Fibroblast of pulmonary artery (primary cell): Measurements from ENCODE around the gene SERPINA3.

Experiments
- DNase-seq: peaks from one replicate; pipeline ENCODE4 v3.0.0-alpha.2; 2010; ENCODE audit warnings: low read depth
- H3K4me3 ChIP-seq: replicated peaks from 2 replicates; pipeline ENCODE4 v1.5.1; 2011; ENCODE audit warnings: low read depth, mild to moderate bottlenecking, control low read depth, low read length, moderate library complexity
- TF ChIP-seq, protein P1 (sequence below): IDR thresholded peaks from 2 replicates; pipeline ENCODE4 v1.5.1; 2011; ENCODE audit warnings: mild to moderate bottlenecking, control low read depth, low read length, inconsistent platforms; ENCODE audit errors: missing control alignments

Gene SERPINA3

DNA sequence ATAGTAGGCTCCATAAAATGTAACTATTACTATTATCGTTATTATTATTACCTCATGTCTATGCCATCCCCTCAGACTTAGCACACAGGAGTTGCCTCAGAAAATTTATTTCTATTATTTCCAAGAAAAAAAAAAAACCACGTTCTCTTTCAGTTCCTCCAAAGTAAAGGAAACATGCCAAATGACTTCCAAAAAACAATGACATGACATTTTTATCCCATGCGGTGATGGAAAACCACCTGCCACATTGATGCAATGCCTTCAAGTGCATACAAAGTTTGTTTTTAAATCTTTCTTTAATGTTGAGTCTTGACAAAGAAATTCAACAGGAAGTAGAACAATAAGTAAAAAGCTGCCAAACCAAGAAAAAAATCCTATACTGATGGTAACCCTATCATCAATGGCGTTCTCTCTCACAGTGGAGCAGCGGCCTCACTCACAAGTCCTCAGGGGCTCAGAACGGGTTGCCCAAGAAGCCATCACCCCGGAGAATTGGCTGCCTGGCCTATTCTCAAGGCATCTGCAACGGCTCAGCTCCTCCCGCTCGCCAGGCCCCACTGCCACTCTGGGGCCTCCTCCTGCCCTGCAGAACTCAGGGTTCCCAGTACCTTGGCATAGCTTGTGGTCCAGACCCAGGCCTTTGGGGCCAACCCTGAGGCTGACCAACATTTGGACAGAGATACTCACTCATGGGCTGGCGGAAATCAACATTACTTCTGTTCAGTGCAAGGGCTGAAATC, 51.9 kb downstream of the SERPINA3 start:
- TF ChIP-seq, protein P1, sequence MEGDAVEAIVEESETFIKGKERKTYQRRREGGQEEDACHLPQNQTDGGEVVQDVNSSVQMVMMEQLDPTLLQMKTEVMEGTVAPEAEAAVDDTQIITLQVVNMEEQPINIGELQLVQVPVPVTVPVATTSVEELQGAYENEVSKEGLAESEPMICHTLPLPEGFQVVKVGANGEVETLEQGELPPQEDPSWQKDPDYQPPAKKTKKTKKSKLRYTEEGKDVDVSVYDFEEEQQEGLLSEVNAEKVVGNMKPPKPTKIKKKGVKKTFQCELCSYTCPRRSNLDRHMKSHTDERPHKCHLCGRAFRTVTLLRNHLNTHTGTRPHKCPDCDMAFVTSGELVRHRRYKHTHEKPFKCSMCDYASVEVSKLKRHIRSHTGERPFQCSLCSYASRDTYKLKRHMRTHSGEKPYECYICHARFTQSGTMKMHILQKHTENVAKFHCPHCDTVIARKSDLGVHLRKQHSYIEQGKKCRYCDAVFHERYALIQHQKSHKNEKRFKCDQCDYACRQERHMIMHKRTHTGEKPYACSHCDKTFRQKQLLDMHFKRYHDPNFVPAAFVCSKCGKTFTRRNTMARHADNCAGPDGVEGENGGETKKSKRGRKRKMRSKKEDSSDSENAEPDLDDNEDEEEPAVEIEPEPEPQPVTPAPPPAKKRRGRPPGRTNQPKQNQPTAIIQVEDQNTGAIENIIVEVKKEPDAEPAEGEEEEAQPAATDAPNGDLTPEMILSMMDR, result no peak
- DNase-seq, result peak; percentile 90
- H3K4me3 ChIP-seq, result no peak overlapping the region

DNA sequence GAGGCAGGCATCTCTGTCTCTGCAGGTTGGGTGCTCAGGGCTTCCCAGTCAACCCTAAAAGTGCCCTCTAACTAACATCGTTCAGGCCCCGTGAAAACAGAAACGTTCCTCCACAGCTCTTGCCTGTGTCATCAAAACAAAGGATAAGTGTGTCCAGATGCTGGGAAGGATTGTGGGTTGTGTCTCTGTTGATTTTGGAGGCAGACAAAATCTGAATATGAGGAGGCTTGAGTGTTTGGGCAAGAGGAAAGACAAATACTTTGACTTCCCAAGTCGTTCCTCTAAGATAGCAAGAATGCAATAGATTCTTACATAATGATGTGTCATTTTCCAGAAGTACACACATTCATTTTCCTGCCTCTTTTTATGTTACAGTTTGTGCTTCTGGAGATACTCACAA, 52.9 kb downstream of the SERPINA3 start:
- peak; percentile 76 for DNase-seq
- TF ChIP-seq, protein P1, result no peak
- no peak overlapping the region for H3K4me3 ChIP-seq

DNA sequence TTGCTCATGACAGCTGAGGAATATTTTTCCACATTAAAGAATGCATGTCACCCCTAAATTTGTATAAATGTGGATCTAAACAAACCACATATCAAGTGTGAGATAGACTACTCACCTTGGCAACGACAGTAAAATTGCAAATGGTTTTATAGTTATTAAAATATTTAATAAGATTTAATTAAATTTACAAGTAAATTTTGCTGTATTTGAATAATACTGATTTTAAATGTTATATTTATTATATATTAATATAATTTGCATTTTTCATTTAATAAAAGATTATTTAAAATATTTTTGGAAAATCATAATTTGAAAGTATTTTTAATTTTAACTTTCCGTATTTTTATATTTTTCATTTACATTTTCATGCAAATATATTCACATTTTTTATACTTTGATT, 53.4 kb downstream of the SERPINA3 start:
- no peak for DNase-seq
- no peak overlapping the region for H3K4me3 ChIP-seq
- TF ChIP-seq, protein P1, result no peak

DNA sequence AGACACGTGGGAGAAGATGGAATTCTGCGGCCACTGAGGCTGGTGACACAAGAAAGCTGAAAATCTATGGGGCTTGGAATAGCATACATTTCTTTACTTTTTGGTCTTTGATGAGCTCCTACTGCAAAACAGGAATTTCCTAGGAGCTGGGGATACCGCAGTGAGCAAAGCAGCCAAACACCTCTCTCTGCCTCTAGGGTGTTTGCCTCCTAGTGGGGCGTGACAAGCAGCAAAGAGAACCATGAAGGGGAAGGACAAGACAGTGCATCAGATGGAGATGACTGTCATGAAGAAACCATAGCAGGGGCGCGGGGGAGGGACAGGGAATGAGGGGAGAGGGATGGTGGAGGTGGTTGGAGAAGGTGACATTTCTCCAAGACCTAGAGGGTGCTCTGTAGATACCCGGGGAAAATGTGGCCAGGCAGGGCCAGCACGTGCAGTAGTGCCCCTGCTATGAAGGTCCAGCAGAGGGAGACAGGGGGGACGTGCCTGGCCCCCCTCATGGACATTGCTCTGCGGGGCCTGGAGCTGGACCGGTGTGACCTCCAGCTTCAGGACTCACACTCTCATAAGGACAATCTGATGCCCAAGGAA, 58.6 kb downstream of the SERPINA3 start:
- TF ChIP-seq, protein P1, result no peak
- no peak for DNase-seq
- no peak overlapping the region for H3K4me3 ChIP-seq

DNA sequence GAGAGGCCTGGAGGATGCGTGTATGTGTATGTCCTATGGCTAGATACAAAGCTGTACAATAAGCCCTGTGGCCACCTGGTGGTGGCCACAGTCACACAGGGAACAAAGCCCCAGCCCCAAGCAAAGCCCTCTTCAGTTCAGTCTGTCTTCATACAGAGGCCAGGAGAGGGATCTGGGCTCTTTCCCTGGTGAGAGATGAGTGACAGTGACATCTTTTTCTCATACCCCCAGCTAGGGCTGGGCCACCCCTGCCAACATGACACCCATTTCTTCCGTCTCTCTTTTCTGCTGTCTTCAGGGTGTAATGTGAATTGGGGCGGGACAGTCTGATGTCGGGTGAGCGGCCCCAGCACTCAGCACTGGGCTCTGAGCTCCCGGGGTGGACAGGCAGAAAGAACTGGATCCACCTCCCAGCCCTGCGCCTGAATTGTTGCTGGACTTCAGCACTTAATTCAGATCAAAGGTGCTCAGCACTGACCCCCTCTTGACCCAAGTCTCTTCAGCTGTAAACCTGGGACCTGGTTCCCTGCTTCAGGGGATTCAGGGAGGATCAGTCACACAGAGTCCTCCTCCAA, 59.8 kb downstream of the SERPINA3 start:
- DNase-seq, result no peak
- TF ChIP-seq, protein P1, result no peak
- H3K4me3 ChIP-seq, result no peak overlapping the region

DNA sequence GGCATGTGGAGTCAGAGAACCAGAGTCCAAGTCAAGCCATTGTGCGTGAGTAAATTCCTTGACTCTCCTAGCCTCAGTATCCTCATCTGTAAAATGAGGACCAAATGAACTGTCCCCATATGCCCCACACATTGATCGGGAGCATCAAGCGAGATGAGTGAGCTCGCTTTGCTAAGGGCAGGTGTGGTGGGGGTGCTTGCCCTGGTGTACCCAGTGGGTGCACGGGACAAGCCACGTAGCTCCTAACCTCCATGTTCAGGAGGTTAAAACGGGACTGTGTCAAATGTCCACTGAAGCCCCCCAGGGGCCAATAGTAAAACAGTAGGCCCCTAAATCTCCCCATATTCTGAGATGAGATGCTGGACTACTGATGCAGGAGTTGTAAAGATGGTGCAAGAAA, 60.9 kb downstream of the SERPINA3 start:
- TF ChIP-seq, protein P1, result no peak
- H3K4me3 ChIP-seq, result no peak overlapping the region
- no peak for DNase-seq
